OCI-LY7 (cell line): ENCODE measurements around the gene GIMAP8. TPM values are rescaled to one million over a fixed set of nuclear protein-coding genes. Genes with fewer than 3 reads are reported as not detected.

Experiments
- BruUV-seq: library from RNA; stranded (reverse); fragments of 400-500 nt; replicated peaks from 2 replicates; lab custom pipeline; 2021; lab: Mats Ljungman, UMichigan
- CTCF ChIA-PET: fragments of 300-600 bp; sonication (Branson Sonifier 250); formaldehyde crosslinking; loops from one replicate; lab custom pipeline; 2022; ENCODE audit warnings: antibody characterized with exemption; ENCODE audit not compliant: unreplicated experiment; lab: Charles Lee
- POLR2A ChIA-PET: fragments of 300-600 bp; sonication (Branson Sonifier 250); formaldehyde crosslinking; loops from one replicate; lab custom pipeline; 2022; ENCODE audit warnings: antibody characterized with exemption; lab: Charles Lee
- DNase-seq: peaks from one replicate; pipeline ENCODE4 v3.0.0-alpha.2; 2015; ENCODE audit warnings: low spot score
- H2AFZ ChIP-seq: fragments of 200-600 bp; sonication (generic), shearing (Covaris generic); 2 replicates; pipeline ENCODE4 v1.6.1; 2014; ENCODE audit warnings: mild to moderate bottlenecking, antibody characterized with exemption, low read length, moderate library complexity
- H3K27ac ChIP-seq: fragments of 200-600 bp; sonication (generic); 2 replicates; pipeline ENCODE4 v1.5.1; 2014; ENCODE audit warnings: mixed run types, low read depth, mild to moderate bottlenecking, moderate library complexity, low read length, inconsistent platforms; ENCODE audit not compliant: poor library complexity, severe bottlenecking
- H3K36me3 ChIP-seq: fragments of 200-600 bp; sonication (generic); 2 replicates; pipeline ENCODE4 v1.6.1; 2014; ENCODE audit warnings: mild to moderate bottlenecking, antibody characterized with exemption, low read length, moderate library complexity, mixed read lengths; ENCODE audit not compliant: insufficient read depth
- H3K4me1 ChIP-seq: fragments of 200-600 bp; sonication (generic); 2 replicates; pipeline ENCODE4 v1.5.1; 2014; ENCODE audit warnings: mild to moderate bottlenecking, low read length; ENCODE audit not compliant: insufficient read depth, poor library complexity, severe bottlenecking
- H3K4me2 ChIP-seq: fragments of 200-600 bp; sonication (generic); 2 replicates; pipeline ENCODE4 v1.6.1; 2014; ENCODE audit warnings: mild to moderate bottlenecking, low read length
- H3K4me3 ChIP-seq: fragments of 200-600 bp; sonication (generic); 2 replicates; pipeline ENCODE4 v1.5.1; 2014; ENCODE audit warnings: mild to moderate bottlenecking, low read depth, low read length; ENCODE audit not compliant: poor library complexity, severe bottlenecking
- H3K79me2 ChIP-seq: fragments of 200-600 bp; sonication (generic); 2 replicates; pipeline ENCODE4 v1.6.1; 2016; ENCODE audit warnings: low read depth, mild to moderate bottlenecking, low read length, moderate library complexity, mixed read lengths; ENCODE audit not compliant: insufficient read depth
- H3K9me2 ChIP-seq: fragments of 200-600 bp; sonication (generic); 2 replicates; pipeline ENCODE4 v1.6.1; 2016; ENCODE audit warnings: mild to moderate bottlenecking, low read length, mixed read lengths; ENCODE audit not compliant: insufficient read depth
- H3K9me3 ChIP-seq: fragments of 200-600 bp; sonication (generic); 2 replicates; pipeline ENCODE4 v1.6.1; 2014; ENCODE audit warnings: mild to moderate bottlenecking, mixed run types, low read length, mixed read lengths
- H4K20me1 ChIP-seq: fragments of 200-600 bp; sonication (generic); 2 replicates; pipeline ENCODE4 v1.6.1; 2014; ENCODE audit warnings: mild to moderate bottlenecking, antibody characterized with exemption, low read length, moderate library complexity, mixed read lengths; ENCODE audit not compliant: insufficient read depth
- EZH2phosphoT487 ChIP-seq: fragments of 200-600 bp; sonication (generic); IDR thresholded peaks from 2 replicates; pipeline ENCODE4 v1.6.1; 2018; ENCODE audit warnings: low read depth, borderline replicate concordance, mild to moderate bottlenecking, mixed run types, antibody characterized with exemption, low read length, moderate library complexity, mixed read lengths
- intact Hi-C: fragments of 100-400 bp; cut with micrococcal nuclease; formaldehyde crosslinking; loops from one replicate; pipeline ENCODE4 v1.10.0; 2022; ENCODE audit not compliant: unreplicated experiment
- total RNA-seq, 2 experiments: library from RNA; depleted of rRNA in 1 of 2; stranded (reverse); fragments of >200 nt in 1 of 2; shearing (Covaris generic) in 1 of 2; gene quantifications; 2 replicates each; pipeline ENCODE4 v1.2.3, GENCODE V29; 2014 to 2022
- TF ChIP-seq, protein P1 (sequence below): fragments of 200-600 bp; sonication (generic); conservative IDR thresholded peaks from 2 replicates; pipeline ENCODE4 v1.5.1; 2014; ENCODE audit warnings: mild to moderate bottlenecking, antibody characterized with exemption, low read length, moderate library complexity, mixed read lengths

GIMAP8 gene
- total RNA-seq, 2 experiments from 2014 or later, result not detected

GRCh38 chr7:150466477-150466876 lies 16.0 kb downstream of the GIMAP8 start:
- Histone ChIP-seq H2AFZ (no peak overlapping the region), H3K36me3 (no peaks in the 10 kb centered on the region)

GRCh38 chr7:150468241-150468640 lies 17.8 kb downstream of the GIMAP8 start:
- Histone ChIP-seq H4K20me1 (no peaks in the 10 kb centered on the region), H3K9me2 (no peaks in the 10 kb centered on the region), H3K4me1 (no peaks in the 10 kb centered on the region), H3K4me2 (no peak overlapping the region), H2AFZ (no peak overlapping the region), H3K36me3 (no peaks in the 10 kb centered on the region), H3K4me3 (no peak overlapping the region), H3K9me3 (no peaks in the 10 kb centered on the region), H3K79me2 (no peaks in the 10 kb centered on the region), H3K27ac (no peak overlapping the region)
- intact Hi-C loops, result no loop called here
- DNase-seq, result no peak
- ChIA-PET CTCF (no interaction called here), POLR2A (no interaction called here)
- BruUV-seq, result no TSS peak
- TF ChIP-seq EZH2phosphoT487, result no peak
- TF ChIP-seq, protein P1, sequence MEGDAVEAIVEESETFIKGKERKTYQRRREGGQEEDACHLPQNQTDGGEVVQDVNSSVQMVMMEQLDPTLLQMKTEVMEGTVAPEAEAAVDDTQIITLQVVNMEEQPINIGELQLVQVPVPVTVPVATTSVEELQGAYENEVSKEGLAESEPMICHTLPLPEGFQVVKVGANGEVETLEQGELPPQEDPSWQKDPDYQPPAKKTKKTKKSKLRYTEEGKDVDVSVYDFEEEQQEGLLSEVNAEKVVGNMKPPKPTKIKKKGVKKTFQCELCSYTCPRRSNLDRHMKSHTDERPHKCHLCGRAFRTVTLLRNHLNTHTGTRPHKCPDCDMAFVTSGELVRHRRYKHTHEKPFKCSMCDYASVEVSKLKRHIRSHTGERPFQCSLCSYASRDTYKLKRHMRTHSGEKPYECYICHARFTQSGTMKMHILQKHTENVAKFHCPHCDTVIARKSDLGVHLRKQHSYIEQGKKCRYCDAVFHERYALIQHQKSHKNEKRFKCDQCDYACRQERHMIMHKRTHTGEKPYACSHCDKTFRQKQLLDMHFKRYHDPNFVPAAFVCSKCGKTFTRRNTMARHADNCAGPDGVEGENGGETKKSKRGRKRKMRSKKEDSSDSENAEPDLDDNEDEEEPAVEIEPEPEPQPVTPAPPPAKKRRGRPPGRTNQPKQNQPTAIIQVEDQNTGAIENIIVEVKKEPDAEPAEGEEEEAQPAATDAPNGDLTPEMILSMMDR, result no peak

More at GRCh38 chr7:150466477-150466876, 16.0 kb downstream of the GIMAP8 start:
- no peaks in the 10 kb centered on the region for H3K9me3 ChIP-seq
- no peak overlapping the region for H3K4me3 ChIP-seq
- H4K20me1 ChIP-seq, result no peaks in the 10 kb centered on the region
- no peaks in the 10 kb centered on the region for H3K9me2 ChIP-seq
- POLR2A ChIA-PET, result no interaction called here
- no peaks in the 10 kb centered on the region for H3K79me2 ChIP-seq
- no peak overlapping the region for H3K4me2 ChIP-seq
- no peak overlapping the region for H3K27ac ChIP-seq
- H3K4me1 ChIP-seq, result no peaks in the 10 kb centered on the region
- TF ChIP-seq, protein P1, result no peak
- no peak for TF ChIP-seq EZH2phosphoT487
- no peak for DNase-seq
- intact Hi-C loops, result no loop called here
- no TSS peak for BruUV-seq
- CTCF ChIA-PET, result no interaction called here

DNA sequence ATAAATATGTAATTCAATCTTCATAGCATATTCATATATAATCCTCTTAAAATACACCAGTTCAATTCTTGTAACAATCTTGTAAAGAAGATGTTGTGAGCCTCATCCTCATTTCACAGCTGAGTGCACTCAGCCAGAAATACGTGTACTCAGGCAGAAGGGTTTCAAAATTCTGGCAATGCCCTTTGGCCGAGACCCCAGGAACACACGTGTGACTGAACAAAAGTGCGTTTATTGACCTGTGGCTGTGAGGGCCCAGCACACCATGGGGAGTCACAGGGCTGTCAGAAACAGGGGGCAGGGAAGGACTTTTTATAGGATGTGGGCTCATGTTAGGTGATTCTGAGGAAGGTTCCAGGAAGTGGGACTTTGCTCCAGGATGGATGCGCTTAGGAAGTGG lies 21.5 kb downstream of the GIMAP8 start:
- no TSS peak for BruUV-seq
- no peak overlapping the region for H3K27ac ChIP-seq

More for the DNA sequence above, 21.5 kb downstream of the GIMAP8 start:
- Histone ChIP-seq H3K36me3 (no peaks in the 10 kb centered on the region), H3K4me2 (no peak overlapping the region), H4K20me1 (no peaks in the 10 kb centered on the region), H3K9me3 (no peaks in the 10 kb centered on the region), H2AFZ (no peak overlapping the region), H3K4me1 (no peaks in the 10 kb centered on the region), H3K4me3 (no peak overlapping the region), H3K79me2 (no peaks in the 10 kb centered on the region), H3K9me2 (no peaks in the 10 kb centered on the region)
- intact Hi-C loops, result no loop called here
- TF ChIP-seq, protein P1, result no peak
- no peak for TF ChIP-seq EZH2phosphoT487
- POLR2A ChIA-PET, result no interaction called here
- no peak for DNase-seq
- CTCF ChIA-PET, result interaction anchor here (0.5 kb wide), 1 partner anchor 66 kb away, joined by 4 read pairs; no protein-coding TSS in a partner anchor
